ENCODE measurements around the gene ELK4. TPM values are rescaled to one million over a fixed set of nuclear protein-coding genes. Genes with fewer than 3 reads are reported as not detected.

Gene ELK4
- total RNA-seq, 1 donor from 2014 or later: 50.4 TPM

DNA sequence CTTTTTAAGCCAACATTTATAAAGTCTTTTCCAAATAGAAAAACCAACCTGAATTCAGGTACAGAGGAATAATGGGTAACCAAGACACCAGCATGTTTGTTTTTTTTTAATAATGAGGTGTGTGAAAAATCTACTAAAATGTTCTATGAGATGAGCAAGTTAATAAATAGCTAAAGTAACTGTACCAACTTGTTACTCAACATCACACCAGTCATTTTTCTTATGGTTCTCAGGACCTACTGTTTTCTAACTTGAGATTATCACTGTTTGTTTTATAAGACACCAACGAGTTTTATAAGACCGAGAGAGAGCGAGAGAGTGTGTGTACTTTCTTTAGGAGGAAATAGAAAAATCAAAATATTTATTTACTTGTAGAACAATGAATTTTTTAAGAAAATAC, 12.4 kb downstream of the ELK4 start:
- H3K4me3 Mint-ChIP-seq (ENCODE audit: unreplicated experiment): no peak overlapping the region
- no peaks in the 10 kb centered on the region for H3K27me3 Mint-ChIP-seq (ENCODE audit: unreplicated experiment)
- H3K36me3 Mint-ChIP-seq (ENCODE audit: unreplicated experiment): peaks cover 45% of the 10 kb centered on the region
- TF ChIP-seq, protein P1, sequence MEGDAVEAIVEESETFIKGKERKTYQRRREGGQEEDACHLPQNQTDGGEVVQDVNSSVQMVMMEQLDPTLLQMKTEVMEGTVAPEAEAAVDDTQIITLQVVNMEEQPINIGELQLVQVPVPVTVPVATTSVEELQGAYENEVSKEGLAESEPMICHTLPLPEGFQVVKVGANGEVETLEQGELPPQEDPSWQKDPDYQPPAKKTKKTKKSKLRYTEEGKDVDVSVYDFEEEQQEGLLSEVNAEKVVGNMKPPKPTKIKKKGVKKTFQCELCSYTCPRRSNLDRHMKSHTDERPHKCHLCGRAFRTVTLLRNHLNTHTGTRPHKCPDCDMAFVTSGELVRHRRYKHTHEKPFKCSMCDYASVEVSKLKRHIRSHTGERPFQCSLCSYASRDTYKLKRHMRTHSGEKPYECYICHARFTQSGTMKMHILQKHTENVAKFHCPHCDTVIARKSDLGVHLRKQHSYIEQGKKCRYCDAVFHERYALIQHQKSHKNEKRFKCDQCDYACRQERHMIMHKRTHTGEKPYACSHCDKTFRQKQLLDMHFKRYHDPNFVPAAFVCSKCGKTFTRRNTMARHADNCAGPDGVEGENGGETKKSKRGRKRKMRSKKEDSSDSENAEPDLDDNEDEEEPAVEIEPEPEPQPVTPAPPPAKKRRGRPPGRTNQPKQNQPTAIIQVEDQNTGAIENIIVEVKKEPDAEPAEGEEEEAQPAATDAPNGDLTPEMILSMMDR (IDR thresholded peaks at IDR 0.05): no peak
- no peaks in the 10 kb centered on the region for H3K9me3 Mint-ChIP-seq (ENCODE audit: unreplicated experiment)
- H3K4me1 Mint-ChIP-seq (ENCODE audit: unreplicated experiment): no peaks in the 10 kb centered on the region
- DNase-seq (ENCODE audit: extremely low spot score, unreplicated experiment): no peak
- H3K27ac Mint-ChIP-seq (ENCODE audit: unreplicated experiment): no peak overlapping the region

DNA sequence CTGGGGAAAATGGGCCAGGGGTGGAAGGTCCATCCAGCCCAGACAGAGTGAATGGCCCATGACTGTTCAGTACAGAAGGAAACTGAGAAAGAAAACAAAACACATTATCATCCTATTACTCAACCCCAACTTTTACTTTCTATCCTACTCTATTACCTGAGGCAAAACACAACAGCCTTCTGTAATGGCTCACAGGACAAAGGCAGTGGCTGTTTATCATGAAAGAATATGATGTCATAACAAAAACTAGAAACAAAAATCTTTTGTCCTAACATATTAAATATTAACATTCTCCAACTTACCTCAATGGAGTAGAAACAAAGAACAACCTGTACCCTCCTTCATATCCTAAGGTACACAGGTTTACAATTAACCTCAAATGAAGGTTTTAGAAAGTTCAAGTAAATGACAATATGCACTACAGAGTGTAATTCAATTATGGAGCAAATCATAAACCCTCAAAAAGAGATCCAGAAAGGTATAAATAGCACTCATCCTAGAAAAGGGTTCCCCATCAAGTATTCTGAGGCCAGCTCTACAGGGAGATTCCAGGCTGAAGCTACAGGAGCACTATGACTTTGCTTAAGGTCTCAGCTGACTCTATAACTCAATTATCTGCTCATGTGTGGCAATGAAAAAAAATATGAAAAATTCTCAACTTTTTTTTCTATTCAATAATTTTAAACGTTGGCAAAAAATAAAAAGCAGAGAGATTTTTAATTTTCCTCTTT, 15.1 kb downstream of the ELK4 start:
- TF ChIP-seq, protein P1 (IDR thresholded peaks at IDR 0.05): no peak
- Mint-ChIP-seq H3K9me3 (ENCODE audit: unreplicated experiment) (no peaks in the 10 kb centered on the region), H3K27ac (ENCODE audit: unreplicated experiment) (no peak overlapping the region), H3K36me3 (ENCODE audit: unreplicated experiment) (peaks cover 52% of the 10 kb centered on the region), H3K4me1 (ENCODE audit: unreplicated experiment) (no peaks in the 10 kb centered on the region), H3K27me3 (ENCODE audit: unreplicated experiment) (no peaks in the 10 kb centered on the region), H3K4me3 (ENCODE audit: unreplicated experiment) (no peak overlapping the region)
- DNase-seq (ENCODE audit: extremely low spot score, unreplicated experiment): no peak

DNA sequence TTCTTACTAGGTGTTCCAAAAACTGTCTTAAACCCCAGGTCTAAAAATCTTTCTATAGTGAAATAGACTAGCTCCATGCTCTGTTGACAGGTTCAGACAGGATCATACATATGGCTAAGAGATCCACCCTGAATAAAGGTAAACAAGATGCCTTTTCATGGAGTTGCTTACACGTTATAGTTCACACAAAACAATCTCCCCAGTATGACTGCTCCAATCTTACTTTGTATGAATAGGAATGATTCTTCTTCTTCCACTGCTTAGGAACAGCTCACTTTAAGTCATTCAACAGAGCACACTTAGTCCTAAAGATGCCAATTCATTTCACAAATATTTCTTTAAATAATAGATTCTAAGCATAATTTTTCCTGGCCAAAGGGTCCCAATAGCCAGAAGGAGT, 16.0 kb downstream of the ELK4 start:
- Mint-ChIP-seq H3K36me3 (ENCODE audit: unreplicated experiment) (peaks cover 55% of the 10 kb centered on the region), H3K9me3 (ENCODE audit: unreplicated experiment) (no peaks in the 10 kb centered on the region), H3K27me3 (ENCODE audit: unreplicated experiment) (no peaks in the 10 kb centered on the region), H3K27ac (ENCODE audit: unreplicated experiment) (no peak overlapping the region), H3K4me1 (ENCODE audit: unreplicated experiment) (peaks cover 5% of the 10 kb centered on the region), H3K4me3 (ENCODE audit: unreplicated experiment) (no peak overlapping the region)
- no peak for DNase-seq (ENCODE audit: extremely low spot score, unreplicated experiment)
- TF ChIP-seq, protein P1 (IDR thresholded peaks at IDR 0.05): no peak

DNA sequence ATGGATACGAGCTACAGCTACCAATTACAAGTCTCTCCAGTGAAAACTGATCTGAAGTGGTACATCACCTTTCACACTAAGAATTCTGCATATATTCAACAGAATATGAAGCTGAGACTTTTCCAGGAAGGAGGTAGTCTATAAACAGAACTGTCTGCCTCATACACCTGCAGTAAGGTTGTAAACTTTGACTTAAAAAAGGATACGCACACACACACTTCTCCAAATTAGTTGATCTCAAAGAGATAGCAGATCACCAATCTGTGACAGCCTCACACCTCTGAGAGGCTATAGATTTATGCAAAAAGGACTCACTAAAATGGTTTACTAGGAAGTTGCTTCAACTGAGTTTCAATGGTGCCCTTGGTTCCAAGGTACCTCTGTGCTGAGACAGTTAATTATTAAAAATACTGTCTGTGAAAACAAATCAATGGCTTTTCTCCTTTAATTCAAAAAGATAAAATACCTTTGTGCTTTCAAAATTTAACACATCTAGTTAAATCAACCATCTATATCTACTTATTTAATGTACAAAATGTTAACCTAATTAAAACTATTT, 17.9 kb downstream of the ELK4 start:
- Mint-ChIP-seq H3K27ac (ENCODE audit: unreplicated experiment) (no peak overlapping the region), H3K4me3 (ENCODE audit: unreplicated experiment) (no peak overlapping the region), H3K4me1 (ENCODE audit: unreplicated experiment) (peaks cover 6% of the 10 kb centered on the region), H3K9me3 (ENCODE audit: unreplicated experiment) (no peaks in the 10 kb centered on the region), H3K27me3 (ENCODE audit: unreplicated experiment) (no peaks in the 10 kb centered on the region), H3K36me3 (ENCODE audit: unreplicated experiment) (peaks cover 43% of the 10 kb centered on the region)
- no peak for DNase-seq (ENCODE audit: extremely low spot score, unreplicated experiment)
- TF ChIP-seq, protein P1 (IDR thresholded peaks at IDR 0.05): no peak

DNA sequence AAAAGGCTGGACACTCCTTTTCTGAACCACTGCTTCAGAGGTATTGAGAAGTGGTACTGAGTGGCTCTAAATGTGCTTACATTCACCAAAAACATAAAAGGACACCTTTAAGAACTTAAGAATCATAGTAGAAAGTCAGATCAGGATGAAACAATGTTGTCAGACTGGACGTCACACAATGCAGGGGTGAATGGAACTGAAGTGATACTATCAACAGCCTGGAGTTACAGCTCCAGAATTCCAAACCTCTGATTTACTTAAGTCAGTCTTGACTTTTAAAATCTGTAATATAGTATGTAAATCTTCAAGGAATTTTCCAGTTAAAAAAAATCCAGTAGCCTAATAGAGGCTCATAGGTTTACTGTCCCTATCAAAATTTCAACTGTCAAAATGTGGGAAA, 19.3 kb downstream of the ELK4 start:
- H3K27ac Mint-ChIP-seq (ENCODE audit: unreplicated experiment): no peak overlapping the region
- no peak for DNase-seq (ENCODE audit: extremely low spot score, unreplicated experiment)
- H3K36me3 Mint-ChIP-seq (ENCODE audit: unreplicated experiment): peaks cover 45% of the 10 kb centered on the region
- TF ChIP-seq, protein P1 (IDR thresholded peaks at IDR 0.05): no peak
- no peaks in the 10 kb centered on the region for H3K27me3 Mint-ChIP-seq (ENCODE audit: unreplicated experiment)
- H3K9me3 Mint-ChIP-seq (ENCODE audit: unreplicated experiment): no peaks in the 10 kb centered on the region
- H3K4me1 Mint-ChIP-seq (ENCODE audit: unreplicated experiment): peaks cover 6% of the 10 kb centered on the region
- no peak overlapping the region for H3K4me3 Mint-ChIP-seq (ENCODE audit: unreplicated experiment)
